GM12878 (cell line): ENCODE measurements around the gene RHOF. TPM values are rescaled to one million over a fixed set of nuclear protein-coding genes. Genes with fewer than 3 reads are reported as not detected.

Experiments
- ASH2L ChIP-seq: fragments of 300-600, 200-600 bp; sonication (generic); IDR thresholded peaks from 2 replicates; pipeline ENCODE4 v1.6.1; 2017; ENCODE audit warnings: low read depth, mild to moderate bottlenecking, borderline replicate concordance
- CBX3 ChIP-seq: fragments of 200-600 bp; sonication (generic); IDR thresholded peaks from 2 replicates; pipeline ENCODE4 v1.6.1; 2016; ENCODE audit warnings: low read depth, borderline replicate concordance
- E2F4 ChIP-seq: IDR thresholded peaks from 2 replicates; pipeline ENCODE4 v1.6.1; 2012; ENCODE audit warnings: low read depth, low read length, improper control_type of control experiment
- EZH2 ChIP-seq: IDR thresholded peaks from 2 replicates; pipeline ENCODE4 v1.6.1; 2012; ENCODE audit warnings: low read depth, mild to moderate bottlenecking, control low read depth, inconsistent platforms, low read length, borderline replicate concordance; ENCODE audit not compliant: control insufficient read depth
- HCFC1 ChIP-seq: fragments of 150-350 bp; IDR thresholded peaks from 2 replicates; pipeline ENCODE4 v1.6.1; 2014; ENCODE audit warnings: low read length
- IKZF1 ChIP-seq: fragments of 450-650 bp; conservative IDR thresholded peaks from 2 replicates; pipeline ENCODE4 v1.6.1; 2017; ENCODE audit warnings: antibody characterized with exemption, mild to moderate bottlenecking
- NFXL1 ChIP-seq: fragments of 450-650 bp; IDR thresholded peaks from 2 replicates; pipeline ENCODE4 v1.6.1; 2017; ENCODE audit warnings: antibody characterized with exemption, mild to moderate bottlenecking, borderline replicate concordance
- NR2C1 ChIP-seq: fragments of 450-650 bp; IDR thresholded peaks from 2 replicates; pipeline ENCODE4 v1.6.1; 2017; ENCODE audit warnings: antibody characterized with exemption, mild to moderate bottlenecking, moderate library complexity
- PAX8 ChIP-seq: fragments of 450-650 bp; IDR thresholded peaks from 2 replicates; pipeline ENCODE4 v1.6.1; 2017; ENCODE audit warnings: mild to moderate bottlenecking, moderate library complexity
- PML ChIP-seq: IDR thresholded peaks from 2 replicates; pipeline ENCODE4 v1.6.1; 2012; ENCODE audit warnings: low read length, inconsistent platforms
- RAD51 ChIP-seq: fragments of 450-650 bp; IDR thresholded peaks from 2 replicates; pipeline ENCODE4 v1.6.1; 2016; ENCODE audit warnings: moderate library complexity, mild to moderate bottlenecking, inconsistent platforms
- SMARCA5 ChIP-seq: fragments of 450-650 bp; IDR thresholded peaks from 2 replicates; pipeline ENCODE4 v1.6.1; 2017; ENCODE audit warnings: mild to moderate bottlenecking
- TBL1XR1 ChIP-seq: IDR thresholded peaks from 2 replicates; pipeline ENCODE4 v1.6.1; 2012; ENCODE audit warnings: low read depth, low read length, improper control_type of control experiment
- ZBTB40 ChIP-seq: fragments of 450-650 bp; IDR thresholded peaks from 2 replicates; pipeline ENCODE4 v1.6.1; 2016; ENCODE audit warnings: mild to moderate bottlenecking, moderate library complexity, borderline replicate concordance
- ZNF592 ChIP-seq: fragments of 450-650 bp; IDR thresholded peaks from 2 replicates; pipeline ENCODE4 v1.6.1; 2017; ENCODE audit warnings: mild to moderate bottlenecking, moderate library complexity
- polyA plus RNA-seq, 11 experiments: library from polyadenylated mRNA; depleted of rRNA in 4 of 11; unstranded in 6 of 11; stranded (reverse) in 5 of 11; fragments of >200 nt; fragmentation: Nextera tagmentation in 4 of 11; fragmentation: Illumina TruSeq in 1 of 11; extraction: Ambion mirVana in 4 of 11; extraction: Trizol in 1 of 11; gene quantifications; 1 replicate in 1 of 11; 2 replicates in 10 of 11; pipeline versions ENCODE4 v1.2.1 to v1.2.3, GENCODE V29; 2011 to 2016; ENCODE audit warnings: inconsistent platforms in 2 of 11, missing spikeins in 2 of 11, low read depth in 1 of 11
- total RNA-seq, 4 experiments: library from RNA; depleted of rRNA in 3 of 4; stranded (reverse); fragments of >200 nt in 3 of 4; fragmentation: Illumina TruSeq in 1 of 4; extraction: Trizol in 1 of 4; gene quantifications; 2 replicates each; pipeline versions ENCODE4 v1.2.1 to v1.2.3, GENCODE V29; 2013 to 2021
- TF ChIP-seq, protein P1 (sequence below): fragments of 450-650 bp; IDR thresholded peaks from 2 replicates; pipeline ENCODE4 v1.6.1; 2016; ENCODE audit warnings: mild to moderate bottlenecking
- TF ChIP-seq, protein P2 (sequence below): fragments of 450-650 bp; IDR thresholded peaks from 2 replicates; pipeline ENCODE4 v1.6.1; 2016; ENCODE audit warnings: mild to moderate bottlenecking

Gene RHOF
- total and polyA plus RNA-seq, 10 of the 15 experiments (the other 5 are each of a cell fraction or from before 2014, with no cell fraction given): 6.1 to 78.7 (median 39.7) TPM

DNA sequence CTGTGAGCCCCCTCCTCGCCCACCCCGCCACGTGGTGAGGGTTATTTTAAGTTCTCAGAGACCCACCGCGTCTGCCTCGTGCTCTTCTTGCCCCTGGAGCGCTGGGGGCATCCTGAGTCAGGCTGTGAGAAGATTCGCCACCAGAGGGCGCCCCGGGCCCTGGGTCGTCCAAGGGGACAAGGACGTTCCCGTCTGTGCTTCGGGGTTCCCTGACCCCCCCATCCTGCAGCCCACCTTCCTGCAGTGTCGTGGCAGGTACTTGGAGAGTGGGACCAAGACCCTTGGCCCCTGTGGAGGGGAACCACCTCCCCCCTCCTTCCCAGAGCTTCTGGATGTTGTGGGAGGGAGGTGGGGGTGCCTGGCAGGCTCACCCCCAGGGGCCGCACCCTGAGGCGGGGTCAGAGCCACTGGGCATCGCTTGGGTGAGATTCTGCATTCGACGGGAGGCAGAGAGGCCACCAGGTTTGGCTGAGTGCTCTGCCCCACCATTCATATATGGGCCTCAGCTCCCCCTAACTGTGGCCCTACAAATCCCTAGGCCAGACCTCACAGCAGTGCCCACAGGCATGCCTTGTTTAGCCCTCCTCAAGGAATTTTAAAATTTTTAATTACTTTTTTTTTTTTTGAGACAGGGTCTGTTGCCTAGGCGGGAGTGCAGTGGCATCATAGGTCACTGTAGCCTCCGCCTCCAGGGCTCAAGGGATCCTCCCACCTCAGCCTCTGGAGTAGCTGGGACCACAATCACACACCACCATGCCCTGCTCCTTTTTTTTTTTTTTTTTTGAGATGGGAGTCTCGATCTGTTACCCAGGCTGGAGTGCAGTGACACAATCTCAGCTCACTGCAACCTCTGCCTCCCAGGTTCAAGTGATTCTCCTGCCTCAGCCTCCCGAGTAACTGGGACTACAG is 17.0 kb downstream of the RHOF start (continued):
- no peak; the same call in 1 of the 2 replicates for TF ChIP-seq ZNF592
- TF ChIP-seq, protein P1, sequence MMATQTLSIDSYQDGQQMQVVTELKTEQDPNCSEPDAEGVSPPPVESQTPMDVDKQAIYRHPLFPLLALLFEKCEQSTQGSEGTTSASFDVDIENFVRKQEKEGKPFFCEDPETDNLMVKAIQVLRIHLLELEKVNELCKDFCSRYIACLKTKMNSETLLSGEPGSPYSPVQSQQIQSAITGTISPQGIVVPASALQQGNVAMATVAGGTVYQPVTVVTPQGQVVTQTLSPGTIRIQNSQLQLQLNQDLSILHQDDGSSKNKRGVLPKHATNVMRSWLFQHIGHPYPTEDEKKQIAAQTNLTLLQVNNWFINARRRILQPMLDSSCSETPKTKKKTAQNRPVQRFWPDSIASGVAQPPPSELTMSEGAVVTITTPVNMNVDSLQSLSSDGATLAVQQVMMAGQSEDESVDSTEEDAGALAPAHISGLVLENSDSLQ: no peak
- TF ChIP-seq HCFC1: no peak
- no peak for TF ChIP-seq EZH2
- no peak for TF ChIP-seq RAD51
- TF ChIP-seq SMARCA5: peak; percentile 72; the same call in 1 of the 2 replicates
- no peak for TF ChIP-seq E2F4
- no peak for TF ChIP-seq PAX8
- TF ChIP-seq NR2C1: no peak
- TF ChIP-seq PML: no peak
- no peak for TF ChIP-seq ASH2L
- no peak for TF ChIP-seq ZBTB40
- no peak for TF ChIP-seq NFXL1
- TF ChIP-seq TBL1XR1: no peak
- no peak for TF ChIP-seq CBX3
- TF ChIP-seq, protein P2, sequence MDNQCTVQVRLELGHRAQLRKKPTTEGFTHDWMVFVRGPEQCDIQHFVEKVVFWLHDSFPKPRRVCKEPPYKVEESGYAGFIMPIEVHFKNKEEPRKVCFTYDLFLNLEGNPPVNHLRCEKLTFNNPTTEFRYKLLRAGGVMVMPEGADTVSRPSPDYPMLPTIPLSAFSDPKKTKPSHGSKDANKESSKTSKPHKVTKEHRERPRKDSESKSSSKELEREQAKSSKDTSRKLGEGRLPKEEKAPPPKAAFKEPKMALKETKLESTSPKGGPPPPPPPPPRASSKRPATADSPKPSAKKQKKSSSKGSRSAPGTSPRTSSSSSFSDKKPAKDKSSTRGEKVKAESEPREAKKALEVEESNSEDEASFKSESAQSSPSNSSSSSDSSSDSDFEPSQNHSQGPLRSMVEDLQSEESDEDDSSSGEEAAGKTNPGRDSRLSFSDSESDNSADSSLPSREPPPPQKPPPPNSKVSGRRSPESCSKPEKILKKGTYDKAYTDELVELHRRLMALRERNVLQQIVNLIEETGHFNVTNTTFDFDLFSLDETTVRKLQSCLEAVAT: 0 out of 2 replicates have a peak, but pooled peaks have one; percentile 24
- peak; percentile 66 for TF ChIP-seq IKZF1
